Panc1 (cell line): ENCODE measurements around the gene EPB41L5. TPM values are rescaled to one million over a fixed set of nuclear protein-coding genes. Genes with fewer than 3 reads are reported as not detected.
A peak's percentile ranks its signal among the peaks of the same experiment; 100 is the strongest.
"Not testable (repeated sequence)": the region's sequence is repeated elsewhere in the genome, so short reads cannot be mapped to it uniquely, and the experiment has no call there.

Experiments used
- ATAC-seq: fragments of 200-7000 bp; cut with Tn5 transposase; 2 replicates; pipeline ENCODE4 v1.9.1; 2020; ENCODE audit warnings: mild to moderate bottlenecking, moderate library complexity
- BruUV-seq: library from RNA; stranded (reverse); fragments of 400-500 nt; replicated peaks from 2 replicates; lab custom pipeline; 2021; lab: Mats Ljungman, UMichigan
- CTCF ChIA-PET: fragments of 300-600 bp; sonication (Branson Sonifier 250); formaldehyde crosslinking; loops from one replicate; lab custom pipeline; 2022; ENCODE audit warnings: antibody characterized with exemption; lab: Charles Lee
- POLR2A ChIA-PET: fragments of 300-600 bp; sonication (Branson Sonifier 250); formaldehyde crosslinking; loops from one replicate; lab custom pipeline; 2022; ENCODE audit warnings: antibody characterized with exemption; lab: Charles Lee
- DNase-seq: peaks from one replicate; pipeline ENCODE4 v3.0.0-alpha.2; 2010; ENCODE audit warnings: low read depth, low spot score
- H3K27ac ChIP-seq: 2 replicates; pipeline ENCODE4 v1.5.1; 2011; ENCODE audit warnings: mild to moderate bottlenecking, low read length, inconsistent platforms
- H3K27me3 ChIP-seq: fragments of 200-500 bp; sonication (Bioruptor generic); 2 replicates; pipeline ENCODE4 v1.6.0; 2014; ENCODE audit warnings: low read length, inconsistent platforms; ENCODE audit not compliant: control insufficient read depth, insufficient read depth
- H3K36me3 ChIP-seq: fragments of 200-500 bp; sonication (Bioruptor generic); 2 replicates; pipeline ENCODE4 v1.5.1; 2014; ENCODE audit warnings: inconsistent platforms, mild to moderate bottlenecking, low read length, moderate library complexity; ENCODE audit not compliant: control insufficient read depth, insufficient read depth
- H3K4me1 ChIP-seq: 2 replicates; pipeline ENCODE4 v1.5.1; 2011; ENCODE audit warnings: inconsistent platforms, mild to moderate bottlenecking, low read length, moderate library complexity; ENCODE audit not compliant: control insufficient read depth, insufficient read depth
- H3K4me3 ChIP-seq, 2 experiments: 2 replicates each; pipeline ENCODE4 v1.5.1; 2011 to 2012; ENCODE audit warnings: low read depth in 2 of 2, low read length in 2 of 2, mild to moderate bottlenecking in 2 of 2, inconsistent platforms in 1 of 2, moderate library complexity in 1 of 2
- H3K9me3 ChIP-seq: fragments of 200-500 bp; sonication (Bioruptor generic); 2 replicates; pipeline ENCODE4 v1.5.1; 2014; ENCODE audit warnings: low read depth, mild to moderate bottlenecking, inconsistent platforms, low read length, moderate library complexity; ENCODE audit not compliant: control insufficient read depth, insufficient read depth
- POLR2AphosphoS5 ChIP-seq: IDR thresholded peaks from 2 replicates; pipeline ENCODE4 v1.6.1; 2012; ENCODE audit warnings: mild to moderate bottlenecking, low read depth, low read length, moderate library complexity
- SIN3A ChIP-seq: IDR thresholded peaks from 2 replicates; pipeline ENCODE4 v1.6.1; 2012; ENCODE audit warnings: low read depth, mild to moderate bottlenecking, low read length, moderate library complexity, borderline replicate concordance; ENCODE audit not compliant: insufficient read depth
- TCF7L2 ChIP-seq: IDR thresholded peaks from 2 replicates; pipeline ENCODE4 v1.6.1; 2011; ENCODE audit warnings: mild to moderate bottlenecking, low read depth, low read length, inconsistent platforms
- in situ Hi-C: cut with HindIII; loops from 2 replicates; pipeline ENCODE4 v1.10.0; 2016; ENCODE audit warnings: low sequenced_read_pairs, low pct_unique_long_range_greater_than_20kb
- intact Hi-C: fragments of 100-400 bp; cut with micrococcal nuclease; formaldehyde crosslinking; loops from one replicate; pipeline ENCODE4 v1.10.0; 2022; ENCODE audit not compliant: unreplicated experiment
- total RNA-seq: library from RNA; stranded (reverse); gene quantifications from one replicate; pipeline ENCODE4 v1.2.1, GENCODE V29; 2021; ENCODE audit not compliant: unreplicated experiment
- TF ChIP-seq, protein P1 (sequence below), 2 experiments: IDR thresholded peaks; 2 replicates each; pipeline ENCODE4 v1.6.1; 2011 to 2012; ENCODE audit warnings: low read depth in 2 of 2, control low read depth in 1 of 2, low read length in 1 of 2, mild to moderate bottlenecking in 1 of 2, moderate library complexity in 1 of 2; ENCODE audit not compliant: insufficient read depth in 1 of 2
- TF ChIP-seq, protein P2 (sequence below): fragments of 450-650 bp; IDR thresholded peaks from 2 replicates; pipeline ENCODE4 v1.5.1; 2017; ENCODE audit warnings: mild to moderate bottlenecking

The EPB41L5 gene
- total RNA-seq, 1 experiment from 2014 or later, result 42.2 TPM

GRCh38 chr2:120133572-120134244 is 120.8 kb downstream of the EPB41L5 start:
- POLR2A ChIA-PET, result no interaction called here
- DNase-seq (no peak), ATAC-seq (peak; percentile 12; the same call in 1 of the 2 replicates)
- BruUV-seq, result no TSS peak
- Histone ChIP-seq H3K27ac (no peak overlapping the region), H3K27me3 (no peaks in the 10 kb centered on the region), H3K9me3 (no peaks in the 10 kb centered on the region), H3K4me1 (no peaks in the 10 kb centered on the region), H3K4me3 (no peak overlapping the region), H3K36me3 (peaks cover 1% of the 10 kb centered on the region; the same call in 1 of the 2 replicates)
- intact Hi-C loops, result no loop called here
- no peak for TF ChIP-seq TCF7L2
- TF ChIP-seq, protein P1, sequence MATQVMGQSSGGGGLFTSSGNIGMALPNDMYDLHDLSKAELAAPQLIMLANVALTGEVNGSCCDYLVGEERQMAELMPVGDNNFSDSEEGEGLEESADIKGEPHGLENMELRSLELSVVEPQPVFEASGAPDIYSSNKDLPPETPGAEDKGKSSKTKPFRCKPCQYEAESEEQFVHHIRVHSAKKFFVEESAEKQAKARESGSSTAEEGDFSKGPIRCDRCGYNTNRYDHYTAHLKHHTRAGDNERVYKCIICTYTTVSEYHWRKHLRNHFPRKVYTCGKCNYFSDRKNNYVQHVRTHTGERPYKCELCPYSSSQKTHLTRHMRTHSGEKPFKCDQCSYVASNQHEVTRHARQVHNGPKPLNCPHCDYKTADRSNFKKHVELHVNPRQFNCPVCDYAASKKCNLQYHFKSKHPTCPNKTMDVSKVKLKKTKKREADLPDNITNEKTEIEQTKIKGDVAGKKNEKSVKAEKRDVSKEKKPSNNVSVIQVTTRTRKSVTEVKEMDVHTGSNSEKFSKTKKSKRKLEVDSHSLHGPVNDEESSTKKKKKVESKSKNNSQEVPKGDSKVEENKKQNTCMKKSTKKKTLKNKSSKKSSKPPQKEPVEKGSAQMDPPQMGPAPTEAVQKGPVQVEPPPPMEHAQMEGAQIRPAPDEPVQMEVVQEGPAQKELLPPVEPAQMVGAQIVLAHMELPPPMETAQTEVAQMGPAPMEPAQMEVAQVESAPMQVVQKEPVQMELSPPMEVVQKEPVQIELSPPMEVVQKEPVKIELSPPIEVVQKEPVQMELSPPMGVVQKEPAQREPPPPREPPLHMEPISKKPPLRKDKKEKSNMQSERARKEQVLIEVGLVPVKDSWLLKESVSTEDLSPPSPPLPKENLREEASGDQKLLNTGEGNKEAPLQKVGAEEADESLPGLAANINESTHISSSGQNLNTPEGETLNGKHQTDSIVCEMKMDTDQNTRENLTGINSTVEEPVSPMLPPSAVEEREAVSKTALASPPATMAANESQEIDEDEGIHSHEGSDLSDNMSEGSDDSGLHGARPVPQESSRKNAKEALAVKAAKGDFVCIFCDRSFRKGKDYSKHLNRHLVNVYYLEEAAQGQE (IDR thresholded peaks at IDR 0.05; ENCODE audit: insufficient read depth in 1 of 2, low read depth in 2 of 2, low read length in 1 of 2), result no peak
- no peak for TF ChIP-seq SIN3A
- CTCF ChIA-PET, result no interaction called here
- in situ Hi-C loops, result no loop called here

GRCh38 chr2:120134263-120134662 is 121.4 kb downstream of the EPB41L5 start:
- Histone ChIP-seq H3K36me3 (no peaks in the 10 kb centered on the region), H3K9me3 (no peaks in the 10 kb centered on the region), H3K27me3 (no peaks in the 10 kb centered on the region), H3K27ac (no peak overlapping the region), H3K4me3 (no peak overlapping the region), H3K4me1 (no peaks in the 10 kb centered on the region)
- ATAC-seq, result peak; percentile 86
- in situ Hi-C loops, result no loop called here
- DNase-seq, result no peak
- TF ChIP-seq TCF7L2, result no peak
- TF ChIP-seq, protein P1 (IDR thresholded peaks at IDR 0.05; ENCODE audit: insufficient read depth in 1 of 2, low read depth in 2 of 2, low read length in 1 of 2), result no peak
- TF ChIP-seq POLR2AphosphoS5, result no peak
- TF ChIP-seq SIN3A, result no peak
- TF ChIP-seq, protein P2, sequence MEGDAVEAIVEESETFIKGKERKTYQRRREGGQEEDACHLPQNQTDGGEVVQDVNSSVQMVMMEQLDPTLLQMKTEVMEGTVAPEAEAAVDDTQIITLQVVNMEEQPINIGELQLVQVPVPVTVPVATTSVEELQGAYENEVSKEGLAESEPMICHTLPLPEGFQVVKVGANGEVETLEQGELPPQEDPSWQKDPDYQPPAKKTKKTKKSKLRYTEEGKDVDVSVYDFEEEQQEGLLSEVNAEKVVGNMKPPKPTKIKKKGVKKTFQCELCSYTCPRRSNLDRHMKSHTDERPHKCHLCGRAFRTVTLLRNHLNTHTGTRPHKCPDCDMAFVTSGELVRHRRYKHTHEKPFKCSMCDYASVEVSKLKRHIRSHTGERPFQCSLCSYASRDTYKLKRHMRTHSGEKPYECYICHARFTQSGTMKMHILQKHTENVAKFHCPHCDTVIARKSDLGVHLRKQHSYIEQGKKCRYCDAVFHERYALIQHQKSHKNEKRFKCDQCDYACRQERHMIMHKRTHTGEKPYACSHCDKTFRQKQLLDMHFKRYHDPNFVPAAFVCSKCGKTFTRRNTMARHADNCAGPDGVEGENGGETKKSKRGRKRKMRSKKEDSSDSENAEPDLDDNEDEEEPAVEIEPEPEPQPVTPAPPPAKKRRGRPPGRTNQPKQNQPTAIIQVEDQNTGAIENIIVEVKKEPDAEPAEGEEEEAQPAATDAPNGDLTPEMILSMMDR, result no peak
- intact Hi-C loops, result no loop called here
- ChIA-PET POLR2A (no interaction called here), CTCF (no interaction called here)
- no TSS peak for BruUV-seq

DNA sequence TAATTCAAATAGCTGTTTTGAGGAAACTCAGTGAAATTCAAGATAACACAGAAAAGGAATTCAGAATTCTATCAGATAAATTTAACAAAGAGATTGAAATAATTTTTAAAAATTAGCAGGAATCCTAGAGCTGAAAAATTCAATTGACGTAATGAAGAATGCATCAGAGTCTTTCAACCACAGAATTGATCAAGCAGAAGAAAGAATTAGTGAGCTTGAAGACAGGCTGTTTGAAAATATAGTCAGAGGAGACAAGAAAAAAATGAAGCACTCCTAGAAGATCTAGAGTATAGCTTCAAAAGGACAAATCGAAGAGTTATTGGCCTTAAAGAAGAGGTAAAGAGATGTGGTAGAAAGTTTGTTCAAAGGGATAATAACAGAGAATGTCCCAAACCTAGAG is 122.1 kb downstream of the EPB41L5 start:
- intact Hi-C loops, BruUV-seq, H3K36me3 ChIP-seq, H3K4me1 ChIP-seq, DNase-seq, H3K27ac ChIP-seq, H3K9me3 ChIP-seq, in situ Hi-C loops, H3K27me3 ChIP-seq, ATAC-seq, POLR2A ChIA-PET, CTCF ChIA-PET, H3K4me3 ChIP-seq: not testable (repeated sequence)
